HL-60 (cell line): Measurements from ENCODE around the gene DVL1.

ENCODE experiments used
- DNase-seq, 2 experiments: peaks; one replicate each; pipeline ENCODE4 v3.0.0-alpha.2; 2010 to 2020; ENCODE audit warnings: low read depth in 1 of 2, low spot score in 1 of 2
- H3K27ac ChIP-seq: fragments of 250-450 bp; sonication (Bioruptor Pico); replicated peaks from 2 replicates; pipeline ENCODE4 v1.5.1; 2020; ENCODE audit warnings: mild to moderate bottlenecking, moderate library complexity
- H3K27me3 ChIP-seq: fragments of 250-450 bp; sonication (Bioruptor Pico); 2 replicates; pipeline ENCODE4 v1.5.1; 2021; ENCODE audit warnings: mild to moderate bottlenecking, moderate library complexity; ENCODE audit not compliant: insufficient read depth, poor library complexity, severe bottlenecking
- H3K4me3 ChIP-seq: replicated peaks from 2 replicates; pipeline ENCODE4 v1.5.1; 2011; ENCODE audit warnings: mild to moderate bottlenecking, control low read depth, low read length; ENCODE audit not compliant: insufficient read depth
- GABPA ChIP-seq: IDR thresholded peaks from 2 replicates; pipeline ENCODE4 v1.6.1; 2012; ENCODE audit warnings: low read depth
- POLR2AphosphoS5 ChIP-seq: IDR thresholded peaks from 2 replicates; pipeline ENCODE4 v1.6.1; 2012; ENCODE audit warnings: low read depth
- SPI1 ChIP-seq: IDR thresholded peaks from 2 replicates; pipeline ENCODE4 v1.6.1; 2012; ENCODE audit warnings: low read depth, mild to moderate bottlenecking, borderline replicate concordance
- TF ChIP-seq, protein P1 (sequence below): IDR thresholded peaks from one replicate; pipeline ENCODE4 v1.5.1; 2011; ENCODE audit warnings: low read length, control low read depth, inconsistent platforms; ENCODE audit not compliant: insufficient read depth
- TF ChIP-seq, protein P2 (sequence below): IDR thresholded peaks from 2 replicates; pipeline ENCODE4 v1.6.1; 2012; ENCODE audit warnings: low read depth; ENCODE audit not compliant: insufficient replicate concordance

Gene DVL1

DNA sequence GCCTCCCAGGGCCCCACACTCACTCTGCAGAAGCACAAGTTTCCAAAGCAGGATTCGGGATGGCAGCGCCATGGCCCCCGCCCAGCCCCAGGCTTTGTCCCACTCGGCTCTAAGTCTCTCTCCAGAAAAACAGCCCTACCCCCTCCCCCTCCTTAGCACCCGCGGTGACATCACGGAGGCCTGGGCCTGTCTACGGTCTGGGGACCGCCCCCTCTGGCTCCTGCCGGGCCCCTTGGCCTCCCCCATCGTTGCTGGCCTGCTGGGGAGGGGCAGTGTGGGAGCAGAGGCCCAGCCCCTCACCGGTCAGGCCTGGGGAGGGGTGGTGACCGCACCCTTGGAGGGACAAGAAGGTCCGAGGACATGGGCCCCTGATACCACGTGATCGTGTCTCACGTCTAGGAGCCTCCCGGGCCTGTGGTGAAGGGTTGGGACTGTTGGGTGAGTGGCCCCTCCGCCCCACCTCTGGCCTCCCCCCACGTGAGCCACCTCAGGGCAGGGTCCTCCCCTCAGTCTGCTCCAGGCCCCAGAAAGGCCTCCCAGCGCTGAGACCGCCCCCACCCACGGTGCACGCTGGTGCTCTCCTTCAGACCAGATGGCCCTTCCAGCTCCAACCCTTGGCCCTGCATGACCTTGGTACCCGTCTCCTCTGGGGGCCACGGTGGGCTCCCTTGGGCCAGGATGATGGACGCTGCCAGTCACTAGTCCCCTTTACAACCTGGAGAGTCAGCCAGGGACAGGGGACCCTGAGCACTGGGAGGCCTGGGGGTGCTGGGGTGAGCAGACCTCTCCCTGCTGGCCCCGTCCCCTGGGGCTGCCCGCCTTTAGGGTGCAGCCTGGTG, 9.4 kb upstream of the DVL1 start, which contains the start of gene MXRA8:
Gene MXRA8 (minus strand): TSS at position 123 of the 839 bp plus-strand sequence. CDS start 51 bp downstream, at position 72.
- H3K27ac ChIP-seq = no peak within 1 kb of the TSS
- TF ChIP-seq, protein P1, sequence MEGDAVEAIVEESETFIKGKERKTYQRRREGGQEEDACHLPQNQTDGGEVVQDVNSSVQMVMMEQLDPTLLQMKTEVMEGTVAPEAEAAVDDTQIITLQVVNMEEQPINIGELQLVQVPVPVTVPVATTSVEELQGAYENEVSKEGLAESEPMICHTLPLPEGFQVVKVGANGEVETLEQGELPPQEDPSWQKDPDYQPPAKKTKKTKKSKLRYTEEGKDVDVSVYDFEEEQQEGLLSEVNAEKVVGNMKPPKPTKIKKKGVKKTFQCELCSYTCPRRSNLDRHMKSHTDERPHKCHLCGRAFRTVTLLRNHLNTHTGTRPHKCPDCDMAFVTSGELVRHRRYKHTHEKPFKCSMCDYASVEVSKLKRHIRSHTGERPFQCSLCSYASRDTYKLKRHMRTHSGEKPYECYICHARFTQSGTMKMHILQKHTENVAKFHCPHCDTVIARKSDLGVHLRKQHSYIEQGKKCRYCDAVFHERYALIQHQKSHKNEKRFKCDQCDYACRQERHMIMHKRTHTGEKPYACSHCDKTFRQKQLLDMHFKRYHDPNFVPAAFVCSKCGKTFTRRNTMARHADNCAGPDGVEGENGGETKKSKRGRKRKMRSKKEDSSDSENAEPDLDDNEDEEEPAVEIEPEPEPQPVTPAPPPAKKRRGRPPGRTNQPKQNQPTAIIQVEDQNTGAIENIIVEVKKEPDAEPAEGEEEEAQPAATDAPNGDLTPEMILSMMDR = no peak
- TF ChIP-seq, protein P2, sequence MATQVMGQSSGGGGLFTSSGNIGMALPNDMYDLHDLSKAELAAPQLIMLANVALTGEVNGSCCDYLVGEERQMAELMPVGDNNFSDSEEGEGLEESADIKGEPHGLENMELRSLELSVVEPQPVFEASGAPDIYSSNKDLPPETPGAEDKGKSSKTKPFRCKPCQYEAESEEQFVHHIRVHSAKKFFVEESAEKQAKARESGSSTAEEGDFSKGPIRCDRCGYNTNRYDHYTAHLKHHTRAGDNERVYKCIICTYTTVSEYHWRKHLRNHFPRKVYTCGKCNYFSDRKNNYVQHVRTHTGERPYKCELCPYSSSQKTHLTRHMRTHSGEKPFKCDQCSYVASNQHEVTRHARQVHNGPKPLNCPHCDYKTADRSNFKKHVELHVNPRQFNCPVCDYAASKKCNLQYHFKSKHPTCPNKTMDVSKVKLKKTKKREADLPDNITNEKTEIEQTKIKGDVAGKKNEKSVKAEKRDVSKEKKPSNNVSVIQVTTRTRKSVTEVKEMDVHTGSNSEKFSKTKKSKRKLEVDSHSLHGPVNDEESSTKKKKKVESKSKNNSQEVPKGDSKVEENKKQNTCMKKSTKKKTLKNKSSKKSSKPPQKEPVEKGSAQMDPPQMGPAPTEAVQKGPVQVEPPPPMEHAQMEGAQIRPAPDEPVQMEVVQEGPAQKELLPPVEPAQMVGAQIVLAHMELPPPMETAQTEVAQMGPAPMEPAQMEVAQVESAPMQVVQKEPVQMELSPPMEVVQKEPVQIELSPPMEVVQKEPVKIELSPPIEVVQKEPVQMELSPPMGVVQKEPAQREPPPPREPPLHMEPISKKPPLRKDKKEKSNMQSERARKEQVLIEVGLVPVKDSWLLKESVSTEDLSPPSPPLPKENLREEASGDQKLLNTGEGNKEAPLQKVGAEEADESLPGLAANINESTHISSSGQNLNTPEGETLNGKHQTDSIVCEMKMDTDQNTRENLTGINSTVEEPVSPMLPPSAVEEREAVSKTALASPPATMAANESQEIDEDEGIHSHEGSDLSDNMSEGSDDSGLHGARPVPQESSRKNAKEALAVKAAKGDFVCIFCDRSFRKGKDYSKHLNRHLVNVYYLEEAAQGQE = no peak
- no peak for TF ChIP-seq SPI1
- TF ChIP-seq GABPA = no peak
- no peak for TF ChIP-seq POLR2AphosphoS5
- DNase-seq = no peak
- H3K4me3 ChIP-seq = no peak within 1 kb of the TSS
- peaks cover 31% of the 10 kb centered on the region for H3K27me3 ChIP-seq

DNA sequence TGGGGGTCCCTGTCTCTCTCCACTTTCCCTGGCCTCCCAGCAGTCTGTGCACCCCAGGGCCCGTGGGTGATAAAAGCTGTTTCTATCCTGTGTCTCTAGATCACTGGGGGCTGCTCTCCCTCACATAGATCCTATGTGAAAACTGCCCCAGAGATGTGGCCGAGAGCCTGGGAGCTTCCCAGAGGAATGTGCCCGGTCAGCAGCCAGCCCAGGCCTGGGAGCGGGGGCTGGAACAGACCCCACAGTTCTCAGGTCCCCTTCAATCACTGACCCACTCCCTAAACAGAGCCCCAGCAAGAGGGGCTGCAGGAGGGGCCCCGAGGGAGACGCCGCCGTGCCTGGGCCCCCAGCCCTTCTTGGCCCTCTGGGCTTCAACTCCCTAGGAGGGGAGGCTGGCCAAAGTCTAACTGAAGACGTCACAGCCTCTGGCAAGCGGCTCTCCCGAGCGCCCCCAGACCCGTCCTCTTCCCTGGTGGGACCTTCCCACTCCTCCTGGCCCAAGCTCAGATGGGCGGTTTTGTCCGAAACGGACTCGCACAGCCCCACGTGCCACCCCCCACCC, 8.7 kb upstream of the DVL1 start:
- no peak for DNase-seq
- TF ChIP-seq, protein P1 = no peak
- TF ChIP-seq GABPA (no peak), POLR2AphosphoS5 (no peak), SPI1 (no peak)
- TF ChIP-seq, protein P2 = no peak
- H3K4me3 ChIP-seq = no peak overlapping the region
- H3K27ac ChIP-seq = no peak overlapping the region
- H3K27me3 ChIP-seq = peaks cover 38% of the 10 kb centered on the region

DNA sequence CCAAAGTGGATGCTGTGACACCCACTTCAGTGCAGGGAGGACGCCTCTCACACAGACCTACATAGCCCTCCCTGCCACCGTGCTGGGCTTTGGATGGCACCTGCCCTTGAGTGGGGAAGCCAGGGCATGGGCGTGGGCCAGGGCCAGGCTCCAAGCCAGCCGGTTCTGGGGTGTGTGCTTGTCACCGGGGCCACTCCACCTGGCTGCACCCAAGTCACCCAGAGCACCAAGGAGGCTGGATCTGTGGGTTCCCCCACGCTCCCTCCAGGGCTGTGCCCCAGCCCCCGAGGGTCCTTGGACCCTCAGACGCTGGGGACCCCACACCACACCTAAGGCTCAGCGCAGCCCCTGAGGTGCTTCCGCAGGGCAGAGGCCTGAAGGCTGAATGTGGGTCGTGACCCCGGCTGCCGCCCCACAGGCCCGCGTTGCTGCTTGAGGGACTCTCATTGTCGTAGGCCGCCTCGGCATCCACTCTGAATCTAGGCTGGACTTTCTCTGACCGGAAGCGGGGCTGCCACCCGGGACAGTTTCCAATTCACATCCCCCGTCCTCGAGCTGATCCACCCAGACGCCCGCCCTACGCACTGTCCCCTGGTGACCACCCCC, 7.7 kb upstream of the DVL1 start:
- no peak for DNase-seq
- H3K27me3 ChIP-seq = peaks cover 47% of the 10 kb centered on the region
- no peak for TF ChIP-seq POLR2AphosphoS5
- TF ChIP-seq SPI1 = no peak
- TF ChIP-seq, protein P2 = no peak
- TF ChIP-seq, protein P1 = no peak
- TF ChIP-seq GABPA = no peak
- H3K4me3 ChIP-seq = no peak overlapping the region
- H3K27ac ChIP-seq = no peak overlapping the region
